HG02870 (cell line): ENCODE results near the gene TSPEAR.
"Not testable (repeated sequence)": the region's sequence is repeated elsewhere in the genome, so short reads cannot be mapped to it uniquely, and the experiment has no call there.

ENCODE experiments used
- ATAC-seq: cut with Tn5 transposase; IDR thresholded peaks from one replicate; pipeline ENCODE4 v1.9.1; 2021; ENCODE audit warnings: mild to moderate bottlenecking, moderate library complexity; ENCODE audit not compliant: unreplicated experiment

TSPEAR gene

DNA sequence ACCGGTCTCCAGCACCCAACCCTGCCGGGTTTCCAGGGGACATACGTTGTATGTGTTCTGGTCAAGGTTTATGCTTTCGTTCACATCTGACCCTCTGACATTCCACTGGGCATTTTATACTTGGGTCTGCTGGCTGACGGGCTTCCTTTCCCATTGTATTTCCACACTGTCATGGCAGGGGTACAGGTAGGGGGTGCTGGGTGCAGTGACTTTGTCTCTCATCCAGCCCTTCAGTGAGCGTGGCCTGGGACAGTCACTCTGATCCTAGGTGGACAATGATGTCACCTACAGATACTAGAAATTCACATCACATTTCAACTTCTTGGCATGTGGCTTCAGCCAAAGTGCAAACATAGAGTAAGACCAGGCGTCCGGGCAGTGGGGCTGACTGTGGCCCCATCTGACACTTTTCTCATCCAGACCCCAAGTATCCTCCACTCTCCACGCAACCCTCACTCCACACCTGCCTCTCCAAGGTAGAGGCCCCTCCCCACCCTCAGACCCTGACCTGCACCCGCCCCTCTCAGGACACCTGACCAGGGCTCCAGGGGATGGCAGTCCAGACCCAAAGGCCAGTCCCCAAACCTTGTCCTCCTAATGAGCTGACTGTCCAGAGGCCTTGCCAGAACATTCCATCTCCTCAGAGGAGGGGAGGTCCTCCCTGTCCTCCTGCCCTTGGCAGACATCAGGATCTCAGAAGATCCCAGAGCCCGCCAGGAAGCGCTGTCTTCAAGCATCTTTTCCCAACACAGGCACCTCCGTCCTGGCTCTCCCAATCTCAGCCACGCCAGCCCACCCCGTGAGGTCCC, 75.0 kb downstream of the TSPEAR start:
- ATAC-seq, result no peak

DNA sequence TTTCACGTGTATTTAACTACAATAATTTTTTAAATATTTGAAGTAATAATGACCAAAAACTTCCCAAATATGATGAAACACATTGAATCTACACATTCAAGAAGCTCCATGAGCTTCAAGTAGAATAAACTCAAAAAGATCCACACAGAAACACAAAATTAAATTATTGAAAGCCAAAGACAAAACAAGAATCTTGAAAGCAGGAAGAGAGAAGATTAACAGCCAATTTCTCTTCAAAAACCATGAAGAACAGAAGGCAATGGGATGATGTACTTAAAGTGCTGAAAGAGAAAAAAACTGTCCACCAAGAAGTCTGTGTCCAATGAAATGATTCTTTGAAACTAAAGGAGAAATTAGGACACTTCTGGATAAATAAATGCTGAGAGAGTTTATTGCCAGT, 79.3 kb downstream of the TSPEAR start:
- no peak for ATAC-seq

DNA sequence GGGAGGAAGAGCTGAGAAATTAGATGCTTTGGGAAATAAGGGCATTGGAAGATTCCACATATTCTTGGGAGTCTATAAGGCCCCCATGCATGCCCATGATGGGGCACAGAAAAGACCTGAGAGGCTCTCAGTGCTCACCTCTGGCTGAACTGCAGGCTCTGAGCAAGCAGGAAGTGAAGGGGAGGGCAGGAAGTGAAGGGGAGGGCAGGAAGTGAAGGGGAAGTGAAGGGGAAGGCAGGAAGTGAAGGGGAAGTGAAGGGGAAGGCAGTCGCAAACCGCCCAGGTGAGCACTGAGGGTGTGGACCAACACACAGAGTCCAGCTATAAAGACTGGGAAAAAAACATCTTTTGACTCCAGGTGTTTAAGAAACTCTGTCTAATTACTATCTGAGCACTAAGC, 80.9 kb downstream of the TSPEAR start:
- no peak for ATAC-seq

DNA sequence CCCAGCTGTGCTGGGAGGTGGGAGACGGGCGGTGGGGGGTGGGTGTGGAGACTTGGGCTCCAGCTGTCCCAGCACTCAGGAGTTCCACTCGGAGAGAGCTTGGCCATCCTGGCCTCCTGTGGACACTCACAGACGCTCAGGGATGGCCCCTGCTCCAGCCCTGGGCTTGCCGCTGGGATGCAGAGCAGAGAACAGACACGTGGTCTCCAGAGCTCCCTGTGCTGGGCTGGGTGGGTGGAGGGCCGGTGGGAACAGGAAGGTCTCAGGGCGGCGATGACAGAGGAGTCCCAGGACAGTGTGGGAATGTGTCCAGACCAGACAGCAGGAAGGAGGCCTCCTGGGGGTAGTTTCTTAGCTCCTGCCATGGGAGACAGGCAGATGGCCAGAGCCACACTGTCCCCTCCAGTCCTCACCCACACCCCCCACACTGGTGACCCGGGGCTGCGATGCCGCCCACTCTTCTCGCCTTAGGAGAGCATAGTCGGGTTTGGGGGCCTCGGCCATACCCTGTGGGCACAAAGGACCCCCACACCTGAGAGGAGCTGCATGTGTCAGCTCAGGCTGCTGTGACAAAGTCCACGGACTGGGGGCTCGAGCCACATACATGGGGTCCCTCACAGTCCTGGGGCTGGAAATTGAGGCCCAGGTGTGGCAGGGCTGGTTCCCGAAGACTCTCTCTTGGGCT, 82.5 kb downstream of the TSPEAR start:
- no peak for ATAC-seq

DNA sequence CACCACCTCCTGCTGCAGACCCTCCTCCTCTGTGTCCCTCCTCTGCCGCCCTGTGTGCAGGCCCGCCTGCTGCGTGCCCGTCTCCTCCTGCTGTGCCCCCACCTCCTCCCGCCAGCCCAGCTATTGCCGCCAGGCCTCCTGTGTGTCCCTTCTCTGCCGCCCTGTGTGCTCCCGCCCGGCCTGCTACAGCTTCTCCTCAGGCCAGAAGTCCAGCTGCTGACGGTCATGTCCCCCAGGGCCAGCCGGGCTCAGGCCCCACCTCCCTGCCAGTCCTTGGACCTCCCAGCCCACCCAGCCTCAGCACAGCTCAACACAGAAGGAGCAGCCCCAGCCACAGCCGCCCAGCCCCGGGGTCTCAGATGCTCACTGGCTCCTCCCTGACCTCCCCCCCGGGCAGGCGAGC, 83.5 kb downstream of the TSPEAR start:
- not testable (repeated sequence) for ATAC-seq

GRCh38 chr21:44627181-44627822, 84.1 kb downstream of the TSPEAR start:
- not testable (repeated sequence) for ATAC-seq

DNA sequence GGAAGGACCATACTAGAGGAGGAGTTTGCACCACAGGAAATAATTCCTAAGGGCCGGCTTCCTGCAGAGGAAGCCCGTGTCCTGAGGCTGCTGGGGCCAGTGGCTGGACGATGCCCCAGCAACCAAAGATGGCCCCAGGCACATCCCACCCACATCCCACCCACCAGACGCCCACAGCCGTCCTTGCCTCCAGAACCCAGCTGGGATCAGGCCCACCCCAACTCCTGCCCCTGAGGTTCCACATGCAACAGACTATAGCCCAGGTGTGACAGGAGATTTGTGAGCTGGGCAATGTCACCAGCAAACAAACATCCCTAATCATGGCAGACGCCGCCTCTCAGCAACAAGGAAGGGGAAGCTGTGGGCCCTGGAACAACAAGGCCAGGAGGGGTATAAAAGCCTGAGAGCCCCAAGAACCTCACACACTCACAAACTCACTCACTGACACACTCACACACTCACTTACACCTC, 84.7 kb downstream of the TSPEAR start, which contains the start of gene KRTAP10-9:
TSS of gene KRTAP10-9 (plus strand) at position 421 of the 471 bp plus-strand sequence. CDS start 79 bp downstream, outside the sequence.
- ATAC-seq, result no peak

GRCh38 chr21:44626262-44626661, 85.1 kb downstream of the TSPEAR start:
- ATAC-seq, result no peak

DNA sequence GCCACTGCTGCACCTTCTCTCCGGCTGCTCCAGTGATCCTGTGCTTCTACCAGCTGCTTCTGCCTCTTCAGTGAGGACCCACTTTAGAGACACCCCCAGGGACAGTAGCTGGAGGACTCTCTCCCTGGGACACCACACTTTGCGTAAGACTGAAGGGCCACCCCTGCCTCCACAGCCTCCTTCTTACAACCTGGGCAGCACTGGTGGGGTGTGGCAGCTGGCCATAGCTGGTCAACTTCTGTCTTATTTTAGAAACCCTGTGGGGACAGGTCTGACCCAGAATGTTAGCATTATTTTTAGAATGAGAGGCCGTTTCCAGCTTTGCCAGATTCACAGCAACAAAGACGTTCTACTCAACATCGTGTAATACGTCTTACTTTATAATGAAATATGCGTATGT, 85.6 kb downstream of the TSPEAR start:
- ATAC-seq, result no peak

GRCh38 chr21:44623575-44623974, 87.8 kb downstream of the TSPEAR start:
- ATAC-seq, result no peak

GRCh38 chr21:44619886-44620285, 91.5 kb downstream of the TSPEAR start:
- no peak for ATAC-seq

- no peak for ATAC-seq
Observed at GRCh38 chr21:44618909-44619308, 92.5 kb downstream of the TSPEAR start.

- ATAC-seq, result no peak
Observed at GRCh38 chr21:44618504-44618903, 92.9 kb downstream of the TSPEAR start.

DNA sequence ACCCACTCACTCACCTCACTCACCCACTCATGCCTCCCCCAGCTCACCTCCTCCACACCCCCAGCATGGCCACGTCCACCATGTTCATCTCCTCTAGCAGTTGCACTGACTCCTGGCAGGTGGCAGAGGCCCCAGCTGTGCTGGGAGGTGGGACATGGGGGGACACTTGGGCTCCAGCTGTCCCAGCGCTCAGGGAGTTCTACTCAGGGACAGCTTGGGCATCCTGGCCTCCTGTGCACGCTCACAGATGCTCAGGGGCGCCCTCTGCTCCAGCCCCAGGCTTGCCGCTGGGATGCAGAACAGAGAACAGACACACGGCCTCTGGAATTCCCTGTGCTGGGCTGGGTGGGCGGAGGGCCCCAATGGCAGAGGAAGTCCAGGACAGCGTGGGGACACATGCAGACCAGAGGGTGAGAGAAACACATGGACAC, 94.3 kb downstream of the TSPEAR start:
- no peak for ATAC-seq

GRCh38 chr21:44616591-44616926, 94.8 kb downstream of the TSPEAR start:
- no peak for ATAC-seq

DNA sequence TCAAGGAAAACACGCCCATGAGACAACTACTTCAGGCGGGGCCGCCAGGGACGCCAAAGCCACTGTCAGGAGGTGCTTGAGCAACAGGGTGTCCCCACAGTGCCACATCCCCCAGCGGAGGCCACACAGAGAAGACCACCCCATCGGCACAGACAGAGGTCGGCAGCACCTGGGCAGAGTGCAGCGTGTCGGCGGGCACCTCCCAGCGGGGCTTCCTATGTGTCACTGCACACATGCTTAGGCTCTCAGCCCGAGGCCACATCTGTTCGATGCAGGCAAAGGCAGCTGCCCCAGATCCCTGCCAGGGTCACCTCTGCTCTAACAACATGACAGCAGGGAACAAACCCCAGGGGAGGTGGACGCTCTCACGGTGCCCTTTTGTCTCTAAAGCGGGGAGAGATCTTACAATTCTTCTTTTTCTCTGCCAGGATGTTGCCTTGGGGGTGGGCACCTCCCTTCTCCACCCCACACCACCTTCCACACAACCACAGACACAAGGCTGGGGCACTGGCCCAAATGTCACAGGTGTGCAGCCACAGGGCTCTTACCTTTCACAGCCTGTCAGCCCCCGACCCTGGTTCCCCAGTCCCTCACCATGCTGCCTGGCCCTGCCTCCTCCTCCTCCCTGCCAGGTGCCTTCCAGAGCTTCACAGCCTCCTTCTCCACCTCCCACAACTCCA, 95.3 kb downstream of the TSPEAR start:
- no peak for ATAC-seq

DNA sequence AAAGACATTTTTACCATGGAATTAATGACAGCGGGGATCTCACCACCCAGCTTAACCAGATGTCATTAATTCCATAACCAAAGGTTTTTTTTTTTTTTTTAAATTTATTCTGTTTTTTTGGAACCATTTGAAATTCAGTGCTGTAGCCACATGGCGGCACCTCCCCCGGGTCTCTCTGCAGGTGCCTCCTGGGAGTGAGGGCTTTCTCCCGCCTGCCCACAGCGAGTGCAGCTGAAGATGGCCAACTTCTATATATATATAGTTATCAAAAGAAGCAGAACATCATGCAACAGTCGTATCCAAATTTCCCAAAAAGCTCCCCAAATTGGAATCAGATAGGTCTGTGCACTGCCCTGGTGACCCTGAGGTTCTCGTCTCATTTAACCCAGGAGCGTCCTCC, 95.9 kb downstream of the TSPEAR start:
- ATAC-seq, result no peak

DNA sequence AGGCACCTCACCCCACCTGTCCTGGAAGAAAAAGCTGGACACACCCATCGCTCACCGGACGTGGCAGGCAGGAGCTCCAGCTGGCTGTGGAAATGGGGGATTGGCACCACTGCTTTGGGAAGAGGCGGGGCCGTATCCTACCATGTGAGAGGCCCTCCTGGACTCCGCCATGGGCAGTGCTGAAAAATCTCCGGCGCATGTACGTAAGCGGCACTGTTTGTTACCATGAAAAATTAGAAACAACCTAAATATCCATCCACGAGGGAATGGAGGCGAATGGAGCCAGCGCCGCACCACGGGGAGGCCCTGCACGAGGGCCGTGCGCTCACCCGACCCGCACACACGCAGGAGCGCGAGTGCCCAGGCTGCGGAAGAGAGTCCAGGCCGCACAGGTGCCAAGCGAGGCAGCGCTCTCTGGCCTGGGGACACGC, 96.4 kb downstream of the TSPEAR start:
- ATAC-seq, result no peak

GRCh38 chr21:44614161-44614631, 97.2 kb downstream of the TSPEAR start:
- no peak for ATAC-seq

DNA sequence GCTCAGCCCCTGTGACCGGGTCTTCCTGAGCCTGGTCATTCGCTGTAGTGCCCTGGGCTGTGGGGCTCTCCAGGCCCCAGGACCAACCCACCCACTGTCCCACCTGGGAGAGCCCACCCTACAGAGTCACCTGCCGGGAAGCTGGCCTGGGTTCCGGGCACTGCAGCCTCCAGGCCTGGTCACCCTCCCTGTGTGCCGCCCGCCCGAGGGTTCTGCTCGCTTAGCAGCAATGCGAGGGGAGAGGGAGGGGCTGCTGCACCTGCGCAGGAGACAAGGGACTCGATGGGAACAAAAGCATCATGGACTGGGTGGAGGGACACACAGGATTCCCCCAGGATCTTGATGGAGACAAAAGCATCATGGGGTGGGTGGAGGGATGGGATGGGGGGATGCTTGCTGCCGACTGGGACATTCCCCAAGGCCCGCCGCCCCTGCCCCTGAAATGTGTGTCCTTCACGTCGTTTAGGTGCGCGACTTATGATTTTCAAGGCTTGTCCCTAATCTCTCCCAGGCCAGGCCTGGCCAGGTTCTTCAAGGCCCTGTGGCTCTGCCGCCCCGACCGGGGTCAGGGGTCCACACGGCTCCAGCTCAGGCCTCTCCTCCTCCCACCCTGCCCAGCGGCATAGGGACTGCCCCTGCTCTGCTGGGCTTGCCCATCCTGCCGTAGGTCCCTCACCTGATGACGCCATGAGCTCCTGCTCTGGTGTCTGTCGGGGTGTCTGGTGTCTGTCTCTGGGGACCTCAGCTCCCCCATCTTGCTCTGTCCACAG, 97.8 kb downstream of the TSPEAR start:
- ATAC-seq, result no peak
